Measurements from ENCODE around the gene TSPAN9. TPM values are rescaled to one million over a fixed set of nuclear protein-coding genes. Genes with fewer than 3 reads are reported as not detected.

TSPAN9 gene
- total RNA-seq, 1 experiment from 2014 or later: 23.0 TPM

DNA sequence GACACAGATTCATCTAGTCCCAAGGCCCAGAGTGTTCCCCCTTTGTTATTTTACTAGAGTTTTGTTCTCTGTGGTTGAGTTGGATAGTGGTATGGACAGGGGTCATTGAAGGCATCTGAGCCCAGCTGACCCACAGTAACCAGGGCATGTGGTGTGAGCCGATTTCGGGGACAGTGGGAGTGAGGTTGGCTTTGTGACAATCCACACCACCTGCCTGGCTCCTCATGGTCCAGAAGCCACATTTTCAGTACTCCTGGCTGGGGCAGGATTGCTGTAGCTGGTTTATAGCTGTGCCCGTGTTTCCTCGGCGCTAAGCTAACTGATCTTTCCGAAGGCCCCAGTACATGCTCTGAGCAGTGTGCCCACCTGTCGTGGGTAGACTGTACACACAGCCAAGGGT is 116.0 kb downstream of the TSPAN9 start:
- H3K36me3 ChIP-seq: no peaks in the 10 kb centered on the region
- H3K27me3 ChIP-seq (replicated peaks): no peaks in the 10 kb centered on the region
- peaks cover 7% of the 10 kb centered on the region for H3K4me1 ChIP-seq (replicated peaks)
- no peak for DNase-seq (ENCODE audit: low read depth in 1 of 2, low spot score in 2 of 2)
- H3K4me3 ChIP-seq: no peak overlapping the region
- H3K27ac ChIP-seq: no peak overlapping the region
- no peaks in the 10 kb centered on the region for H3K9me3 ChIP-seq (replicated peaks)

DNA sequence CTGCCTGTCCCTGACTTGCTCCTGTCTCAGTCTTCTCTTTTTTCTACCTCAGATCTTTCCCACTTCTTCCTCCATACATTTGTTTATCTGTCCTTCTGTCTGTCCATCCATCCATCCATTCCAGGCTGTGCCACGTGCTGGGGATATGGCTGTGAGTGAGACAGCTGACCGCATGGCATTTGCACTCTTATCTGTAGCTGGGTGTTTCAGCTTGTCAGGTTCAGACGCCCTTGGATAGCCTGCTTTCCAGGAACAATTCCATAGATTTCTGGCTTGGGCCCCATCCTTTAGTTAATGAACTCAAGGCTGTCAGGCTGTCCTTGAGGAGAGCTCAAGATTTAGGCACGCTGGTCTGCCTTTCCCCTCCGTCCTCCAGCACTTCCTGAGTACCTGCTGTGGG is 116.6 kb downstream of the TSPAN9 start:
- H3K9me3 ChIP-seq (replicated peaks): no peaks in the 10 kb centered on the region
- no peaks in the 10 kb centered on the region for H3K27me3 ChIP-seq (replicated peaks)
- no peak overlapping the region for H3K27ac ChIP-seq
- H3K36me3 ChIP-seq: no peaks in the 10 kb centered on the region
- no peak for DNase-seq (ENCODE audit: low read depth in 1 of 2, low spot score in 2 of 2)
- H3K4me3 ChIP-seq: no peak overlapping the region
- peaks cover 7% of the 10 kb centered on the region for H3K4me1 ChIP-seq (replicated peaks)

- Histone ChIP-seq H3K4me1 (replicated peaks) (peaks cover 18% of the 10 kb centered on the region), H3K4me3 (no peak overlapping the region), H3K9me3 (replicated peaks) (no peaks in the 10 kb centered on the region; the same call in 1 of the 2 replicates), H3K36me3 (no peaks in the 10 kb centered on the region), H3K27me3 (replicated peaks) (peaks cover 12% of the 10 kb centered on the region), H3K27ac (no peak overlapping the region)
- no peak for DNase-seq (ENCODE audit: low read depth in 1 of 2, low spot score in 2 of 2)
These were observed 118.2 kb downstream of the TSPAN9 start for GRCh38 chr12:3195337-3195736.

DNA sequence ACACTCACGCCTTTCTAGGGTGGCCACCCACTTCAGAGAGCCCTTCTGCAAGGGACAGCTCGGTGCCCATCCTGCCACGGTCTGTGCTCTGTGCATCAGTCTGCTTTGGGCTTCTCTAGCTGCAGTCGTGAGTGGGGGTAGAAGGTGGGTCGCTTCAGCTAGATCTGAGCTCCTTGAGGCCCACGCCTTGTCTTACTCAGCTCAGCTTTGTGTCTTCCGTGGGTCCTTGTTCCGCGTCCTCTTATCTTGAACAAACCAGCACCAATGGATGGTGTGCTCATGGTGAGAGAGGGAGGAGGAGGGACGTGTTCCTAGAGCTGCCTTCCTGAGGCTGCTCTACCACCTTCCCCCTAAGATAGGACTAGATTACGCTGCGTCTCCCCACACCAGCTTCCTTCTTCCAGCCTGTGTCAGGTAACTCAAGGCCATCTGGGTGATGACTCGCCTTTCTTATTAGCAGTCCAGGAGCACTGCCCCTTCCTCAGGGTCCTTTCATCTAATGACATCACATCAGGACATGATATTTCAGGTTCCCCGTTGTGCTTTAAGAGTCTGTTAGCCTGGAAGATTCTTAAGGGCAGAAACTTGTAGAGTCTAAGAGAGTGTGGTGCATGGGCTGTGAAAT is 118.8 kb downstream of the TSPAN9 start:
- Histone ChIP-seq H3K4me3 (no peak overlapping the region), H3K27me3 (replicated peaks) (peaks cover 19% of the 10 kb centered on the region), H3K27ac (no peak overlapping the region), H3K36me3 (no peaks in the 10 kb centered on the region), H3K9me3 (replicated peaks) (no peaks in the 10 kb centered on the region; the same call in 1 of the 2 replicates), H3K4me1 (replicated peaks) (peaks cover 25% of the 10 kb centered on the region)
- DNase-seq (ENCODE audit: low read depth in 1 of 2, low spot score in 2 of 2): no peak

DNA sequence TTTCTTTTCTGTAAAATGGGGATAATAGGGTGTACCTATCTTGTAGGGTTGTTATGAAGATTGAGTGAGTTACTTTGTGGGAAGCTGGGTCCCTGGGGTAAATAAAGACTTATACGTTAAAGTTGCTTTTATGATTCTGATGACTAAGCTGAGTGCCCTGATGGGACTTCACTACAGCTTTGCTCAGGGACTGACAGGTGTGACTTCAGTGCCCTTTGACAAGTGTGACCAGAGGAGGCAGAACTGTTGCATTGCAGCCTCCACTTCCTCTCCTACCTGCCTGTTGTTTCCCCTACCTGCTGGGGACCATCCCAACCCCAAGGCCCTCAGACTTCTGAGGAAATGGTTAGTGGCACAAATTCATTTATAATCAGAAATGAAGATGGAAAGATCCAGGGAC is 119.3 kb downstream of the TSPAN9 start:
- DNase-seq (ENCODE audit: low read depth in 1 of 2, low spot score in 2 of 2): no peak
- H3K27ac ChIP-seq: no peak overlapping the region
- H3K36me3 ChIP-seq: no peaks in the 10 kb centered on the region
- H3K9me3 ChIP-seq (replicated peaks): no peaks in the 10 kb centered on the region; the same call in 1 of the 2 replicates
- H3K27me3 ChIP-seq (replicated peaks): peaks cover 24% of the 10 kb centered on the region
- no peak overlapping the region for H3K4me3 ChIP-seq
- H3K4me1 ChIP-seq (replicated peaks): peaks cover 29% of the 10 kb centered on the region

GRCh38 chr12:3197131-3197818 is 120.1 kb downstream of the TSPAN9 start:
- Histone ChIP-seq H3K27ac (no peak overlapping the region), H3K4me3 (no peak overlapping the region), H3K27me3 (replicated peaks) (peaks cover 29% of the 10 kb centered on the region), H3K4me1 (replicated peaks) (peaks cover 29% of the 10 kb centered on the region), H3K36me3 (no peaks in the 10 kb centered on the region), H3K9me3 (replicated peaks) (no peaks in the 10 kb centered on the region; the same call in 1 of the 2 replicates)
- DNase-seq (ENCODE audit: low read depth in 1 of 2, low spot score in 2 of 2): no peak

DNA sequence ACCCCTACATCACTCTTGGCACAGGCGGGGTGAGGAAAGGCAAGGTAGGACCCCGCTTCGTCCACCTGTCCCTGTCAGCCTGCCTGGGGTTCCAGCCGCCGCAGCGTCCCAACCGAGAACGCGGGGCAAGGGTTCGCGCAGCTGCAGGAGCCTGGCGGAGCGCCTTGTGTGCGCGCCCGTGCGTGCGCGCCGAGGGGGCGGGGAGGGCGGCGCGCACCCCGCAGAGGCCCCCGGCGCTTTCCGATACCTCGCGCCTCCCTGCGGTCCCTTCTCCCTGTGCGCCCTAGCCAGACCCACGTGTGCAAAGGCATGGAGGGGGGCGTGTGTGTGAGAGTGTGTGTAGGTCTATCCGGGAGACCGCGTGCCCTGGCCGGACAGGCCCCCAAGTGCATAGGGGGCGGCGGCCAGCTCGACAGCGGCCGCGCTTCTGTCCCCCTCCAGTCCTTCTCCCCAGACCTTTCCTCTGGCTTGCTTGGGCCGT is 122.4 kb downstream of the TSPAN9 start:
- Histone ChIP-seq H3K27ac (no peak overlapping the region), H3K27me3 (replicated peaks) (peaks cover 29% of the 10 kb centered on the region), H3K4me3 (peak overlapping the region; percentile 43), H3K4me1 (replicated peaks) (peaks cover 35% of the 10 kb centered on the region), H3K36me3 (no peaks in the 10 kb centered on the region), H3K9me3 (replicated peaks) (no peaks in the 10 kb centered on the region; the same call in 1 of the 2 replicates)
- DNase-seq (ENCODE audit: low read depth in 1 of 2, low spot score in 2 of 2): no peak

- Histone ChIP-seq H3K4me1 (replicated peaks) (peaks cover 30% of the 10 kb centered on the region), H3K27ac (no peak overlapping the region), H3K9me3 (replicated peaks) (no peaks in the 10 kb centered on the region; the same call in 1 of the 2 replicates), H3K27me3 (replicated peaks) (peaks cover 29% of the 10 kb centered on the region), H3K4me3 (peak overlapping the region; percentile 43), H3K36me3 (no peaks in the 10 kb centered on the region)
- peak; percentile 55 to 71 for DNase-seq (ENCODE audit: low read depth in 1 of 2, low spot score in 2 of 2)
These were observed 122.9 kb downstream of the TSPAN9 start for GRCh38 chr12:3200032-3200617.

GRCh38 chr12:3200814-3201233 is 123.6 kb downstream of the TSPAN9 start:
- H3K27me3 ChIP-seq (replicated peaks): peaks cover 29% of the 10 kb centered on the region
- H3K9me3 ChIP-seq (replicated peaks): no peaks in the 10 kb centered on the region; the same call in 1 of the 2 replicates
- H3K27ac ChIP-seq: no peak overlapping the region
- peaks cover 30% of the 10 kb centered on the region for H3K4me1 ChIP-seq (replicated peaks)
- DNase-seq (ENCODE audit: low read depth in 1 of 2, low spot score in 2 of 2): no peak
- peak overlapping the region; percentile 43 for H3K4me3 ChIP-seq
- H3K36me3 ChIP-seq: no peaks in the 10 kb centered on the region

DNA sequence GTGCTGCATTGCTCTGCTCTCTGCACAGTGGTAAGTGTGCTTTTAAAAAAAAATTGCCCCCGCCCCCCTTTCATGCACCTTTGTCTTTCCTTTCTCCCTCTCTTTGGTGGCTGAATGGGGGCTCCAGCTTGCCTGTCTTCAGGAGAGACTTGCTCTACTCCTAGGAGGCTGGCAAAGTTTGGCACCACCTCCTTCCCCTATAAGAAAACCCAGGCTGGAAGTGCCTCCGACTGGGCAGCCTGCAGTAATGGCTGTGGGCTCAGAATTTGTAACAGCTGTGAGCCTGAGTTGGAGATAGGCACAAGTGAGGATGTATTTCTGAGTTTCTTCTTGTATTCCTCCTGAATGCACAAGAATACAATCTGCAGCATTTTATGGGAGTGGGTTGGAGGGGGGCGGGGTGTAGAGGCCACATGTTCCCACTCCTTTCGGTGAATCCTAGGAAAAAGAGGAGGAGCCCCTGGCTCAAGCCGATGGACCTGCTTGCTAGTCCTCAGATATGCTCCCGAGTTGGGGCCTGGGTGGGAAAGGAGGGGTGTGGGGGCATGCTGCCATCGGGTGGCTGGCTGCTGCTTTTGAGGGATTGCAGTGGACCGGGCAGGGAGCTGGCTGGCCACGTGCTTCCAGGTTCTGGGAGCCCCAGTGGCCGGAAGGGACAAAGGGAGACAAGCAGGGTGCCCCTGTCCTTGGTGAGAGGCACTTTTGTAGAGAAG is 124.3 kb downstream of the TSPAN9 start:
- Histone ChIP-seq H3K9me3 (replicated peaks) (no peaks in the 10 kb centered on the region; the same call in 1 of the 2 replicates), H3K4me3 (no peak overlapping the region; the same call in 1 of the 2 replicates), H3K27me3 (replicated peaks) (peaks cover 29% of the 10 kb centered on the region), H3K36me3 (no peaks in the 10 kb centered on the region), H3K4me1 (replicated peaks) (peaks cover 30% of the 10 kb centered on the region), H3K27ac (no peak overlapping the region)
- no peak for DNase-seq (ENCODE audit: low read depth in 1 of 2, low spot score in 2 of 2)

DNA sequence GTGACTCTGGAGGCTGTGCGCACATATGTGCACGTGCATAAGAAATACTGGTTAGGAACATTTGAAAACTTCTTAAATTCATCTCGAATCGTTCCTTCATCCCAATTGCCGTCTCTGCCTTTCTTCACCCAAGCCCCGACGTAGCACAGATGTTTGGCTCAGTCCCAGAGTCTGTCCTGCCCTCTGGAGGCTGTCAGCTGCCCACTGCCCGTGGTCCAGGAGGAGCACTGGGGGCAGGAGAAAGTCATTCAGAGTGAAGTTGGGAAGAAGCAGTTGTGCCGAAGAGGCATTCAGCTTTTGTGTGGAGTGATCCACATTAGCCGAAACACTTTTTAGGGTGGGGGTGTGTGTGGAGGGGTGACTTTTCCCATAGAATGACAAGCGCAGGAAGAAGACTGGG is 124.9 kb downstream of the TSPAN9 start:
- H3K36me3 ChIP-seq: no peaks in the 10 kb centered on the region
- H3K4me3 ChIP-seq: no peak overlapping the region
- no peak for DNase-seq (ENCODE audit: low read depth in 1 of 2, low spot score in 2 of 2)
- peaks cover 29% of the 10 kb centered on the region for H3K27me3 ChIP-seq (replicated peaks)
- no peaks in the 10 kb centered on the region; the same call in 1 of the 2 replicates for H3K9me3 ChIP-seq (replicated peaks)
- H3K4me1 ChIP-seq (replicated peaks): peaks cover 30% of the 10 kb centered on the region
- no peak overlapping the region for H3K27ac ChIP-seq

- Histone ChIP-seq H3K4me1 (replicated peaks) (peaks cover 30% of the 10 kb centered on the region), H3K4me3 (no peak overlapping the region), H3K36me3 (no peaks in the 10 kb centered on the region), H3K27ac (no peak overlapping the region), H3K9me3 (replicated peaks) (no peaks in the 10 kb centered on the region; the same call in 1 of the 2 replicates), H3K27me3 (replicated peaks) (peaks cover 29% of the 10 kb centered on the region)
- DNase-seq (ENCODE audit: low read depth in 1 of 2, low spot score in 2 of 2): peak; percentile 68 to 76
These were observed 125.7 kb downstream of the TSPAN9 start for GRCh38 chr12:3202734-3203446.

GRCh38 chr12:3203713-3204112 is 126.5 kb downstream of the TSPAN9 start:
- Histone ChIP-seq H3K4me3 (no peak overlapping the region), H3K27me3 (replicated peaks) (peaks cover 29% of the 10 kb centered on the region), H3K4me1 (replicated peaks) (peaks cover 30% of the 10 kb centered on the region), H3K36me3 (no peaks in the 10 kb centered on the region), H3K27ac (no peak overlapping the region), H3K9me3 (replicated peaks) (no peaks in the 10 kb centered on the region; the same call in 1 of the 2 replicates)
- DNase-seq (ENCODE audit: low read depth in 1 of 2, low spot score in 2 of 2): no peak

Data from SJSA1 (cell line).